SK-N-SH (cell line): ENCODE data around the gene RUFY2. TPM values are rescaled to one million over a fixed set of nuclear protein-coding genes. Genes with fewer than 3 reads are reported as not detected.

ENCODE experiments used
- CTCF ChIA-PET: fragments of 300-600, 350-600 bp; formaldehyde crosslinking; extraction: SDS; loops from one replicate; lab custom pipeline; 2021; lab: Yijun Ruan, JAX
- POLR2A ChIA-PET: fragments of 350-600 bp; sonication (Branson Sonifier 250); formaldehyde crosslinking; extraction: SDS; loops from one replicate; lab custom pipeline; 2020; ENCODE audit warnings: antibody characterized with exemption, inconsistent platforms; lab: Yijun Ruan, JAX
- DNase-seq: peaks from one replicate; pipeline ENCODE4 v3.0.0; 2012
- H2AFZ ChIP-seq: fragments of 200-600 bp; sonication (generic); 2 replicates; pipeline ENCODE4 v1.8.1; 2016; ENCODE audit warnings: antibody characterized with exemption, mild to moderate bottlenecking, low read depth
- H3F3A ChIP-seq: fragments of 200-600 bp; sonication (generic); replicated peaks from 2 replicates; pipeline ENCODE3; 2016; ENCODE audit warnings: antibody characterized with exemption, mild to moderate bottlenecking; ENCODE audit not compliant: insufficient read depth
- H3K27ac ChIP-seq, 2 experiments: fragments of 200-500 bp in 1 of 2; fragments of 200-600 bp in 1 of 2; sonication (Bioruptor generic) in 1 of 2; sonication (generic), shearing (Covaris generic) in 1 of 2; 2 replicates each; pipeline versions ENCODE4 v1.5.1 to v1.6.1; 2014 to 2016; ENCODE audit warnings: low read depth in 2 of 2, inconsistent platforms in 1 of 2, low read length in 1 of 2, mild to moderate bottlenecking in 1 of 2, mixed read lengths in 1 of 2
- H3K27me3 ChIP-seq: fragments of 200-600 bp; sonication (generic), shearing (Covaris generic); 2 replicates; pipeline ENCODE4 v1.6.1; 2016; ENCODE audit warnings: mixed run types; ENCODE audit not compliant: insufficient read depth
- H3K36me3 ChIP-seq, 2 experiments: fragments of 200-500 bp in 1 of 2; fragments of 200-600 bp in 1 of 2; sonication (Bioruptor generic) in 1 of 2; sonication (generic) in 1 of 2; replicated peaks in 1 of 2; 2 replicates each; pipeline versions ENCODE3 to v1.5.1; 2014 to 2016; ENCODE audit warnings: low read length in 1 of 2, mild to moderate bottlenecking in 1 of 2; ENCODE audit not compliant: insufficient read depth in 2 of 2, control insufficient read depth in 1 of 2
- H3K4me1 ChIP-seq, 2 experiments: fragments of 200-500 bp in 1 of 2; fragments of 200-600 bp in 1 of 2; sonication (Bioruptor generic) in 1 of 2; sonication (generic), shearing (Covaris generic) in 1 of 2; 2 replicates each; pipeline versions ENCODE4 v1.5.1 to v1.6.1; 2014 to 2016; ENCODE audit warnings: low read depth in 1 of 2, low read length in 1 of 2, mixed run types in 1 of 2; ENCODE audit not compliant: insufficient read depth in 2 of 2, control insufficient read depth in 1 of 2
- H3K4me2 ChIP-seq: fragments of 200-600 bp; sonication (generic), shearing (Covaris generic); 2 replicates; pipeline ENCODE4 v1.6.1; 2017; ENCODE audit warnings: mixed run types
- H3K4me3 ChIP-seq, 2 experiments: fragments of 200-500 bp in 1 of 2; fragments of 200-600 bp in 1 of 2; sonication (Bioruptor generic) in 1 of 2; sonication (generic), shearing (Covaris generic) in 1 of 2; 2 replicates each; pipeline versions ENCODE4 v1.5.1 to v1.8.1; 2014 to 2016; ENCODE audit warnings: low read depth in 2 of 2, inconsistent platforms in 1 of 2, low read length in 1 of 2, mild to moderate bottlenecking in 1 of 2, mixed read lengths in 1 of 2, moderate library complexity in 1 of 2
- H3K79me2 ChIP-seq: fragments of 200-600 bp; sonication (generic); 2 replicates; pipeline ENCODE4 v1.8.1; 2017; ENCODE audit warnings: mild to moderate bottlenecking; ENCODE audit not compliant: insufficient read depth
- H3K9ac ChIP-seq: fragments of 200-600 bp; sonication (generic); 2 replicates; pipeline ENCODE4 v1.6.1; 2017; ENCODE audit warnings: mixed run types
- H3K9me2 ChIP-seq: fragments of 200-600 bp; sonication (generic); 2 replicates; pipeline ENCODE4 v1.6.1; 2017; ENCODE audit warnings: mixed run types
- H3K9me3 ChIP-seq: fragments of 200-600 bp; sonication (generic); 2 replicates; pipeline ENCODE4 v1.6.1; 2017; ENCODE audit warnings: mixed run types, mild to moderate bottlenecking, moderate library complexity
- H4K20me1 ChIP-seq: fragments of 200-600 bp; sonication (generic); 2 replicates; pipeline ENCODE4 v1.6.1; 2017; ENCODE audit warnings: mild to moderate bottlenecking, mixed run types; ENCODE audit not compliant: insufficient read depth
- CHD2 ChIP-seq: fragments of 150-350 bp; IDR thresholded peaks from 2 replicates; pipeline ENCODE4 v1.6.1; 2018; ENCODE audit warnings: low read length; ENCODE audit not compliant: partially characterized antibody
- CTCF ChIP-seq: fragments of 200-600 bp; sonication (generic); IDR thresholded peaks from 2 replicates; pipeline ENCODE4 v1.6.1; 2017; ENCODE audit warnings: antibody characterized with exemption, mild to moderate bottlenecking, moderate library complexity
- ELF1 ChIP-seq: IDR thresholded peaks from 2 replicates; pipeline ENCODE4 v1.4.0; 2012
- EP300 ChIP-seq, 2 experiments: IDR thresholded peaks; 2 replicates each; pipeline versions ENCODE4 v1.4.0 to v1.6.1; 2012; ENCODE audit warnings: borderline replicate concordance in 1 of 2, low read depth in 1 of 2, low read length in 1 of 2
- EZH2phosphoT487 ChIP-seq: fragments of 200-600 bp; sonication (generic); IDR thresholded peaks from 2 replicates; pipeline ENCODE4 v1.6.1; 2017; ENCODE audit warnings: low read depth, mixed run types, mild to moderate bottlenecking, antibody characterized with exemption, moderate library complexity, borderline replicate concordance
- FOXJ3 ChIP-seq: sonication (generic); formaldehyde crosslinking; IDR thresholded peaks from 2 replicates; pipeline ENCODE4 v1.5.1; 2020; ENCODE audit warnings: mild to moderate bottlenecking, missing genetic modification reagents
- GABPA ChIP-seq: IDR thresholded peaks from 2 replicates; pipeline ENCODE4 v1.4.0; 2012; ENCODE audit warnings: low read depth, mild to moderate bottlenecking
- GATA2 ChIP-seq: sonication (generic); formaldehyde crosslinking; IDR thresholded peaks from 2 replicates; pipeline ENCODE4 v1.5.0; 2020; ENCODE audit warnings: mild to moderate bottlenecking, missing genetic modification reagents
- IRF3 ChIP-seq: fragments of 150-350 bp; IDR thresholded peaks from 2 replicates; pipeline ENCODE4 v1.6.1; 2016; ENCODE audit warnings: mild to moderate bottlenecking, low read depth, low read length
- MAX ChIP-seq: IDR thresholded peaks from 2 replicates; pipeline ENCODE4 v1.4.0; 2012; ENCODE audit warnings: low read depth
- MEF2A ChIP-seq: IDR thresholded peaks from 2 replicates; pipeline ENCODE4 v1.4.0; 2012; ENCODE audit warnings: low read depth, borderline replicate concordance
- NFIC ChIP-seq: IDR thresholded peaks from 2 replicates; pipeline ENCODE4 v1.4.0; 2012; ENCODE audit warnings: borderline replicate concordance
- RAD21 ChIP-seq: IDR thresholded peaks from 2 replicates; pipeline ENCODE4 v1.6.1; 2012; ENCODE audit warnings: mild to moderate bottlenecking, low read length
- REST ChIP-seq: IDR thresholded peaks from 2 replicates; pipeline ENCODE4 v1.6.1; 2012; ENCODE audit warnings: mild to moderate bottlenecking, low read depth, low read length, moderate library complexity
- TAF1 ChIP-seq: IDR thresholded peaks from 2 replicates; pipeline ENCODE4 v1.6.1; 2012; ENCODE audit warnings: low read depth, mild to moderate bottlenecking, low read length, moderate library complexity, borderline replicate concordance
- TEAD4 ChIP-seq: IDR thresholded peaks from 2 replicates; pipeline ENCODE4 v1.4.0; 2012; ENCODE audit warnings: mild to moderate bottlenecking, borderline replicate concordance; ENCODE audit not compliant: insufficient read depth
- USF1 ChIP-seq: IDR thresholded peaks from 2 replicates; pipeline ENCODE4 v1.4.0; 2012; ENCODE audit warnings: low read depth, borderline replicate concordance
- YY1 ChIP-seq: IDR thresholded peaks from 2 replicates; pipeline ENCODE4 v1.4.0; 2012; ENCODE audit warnings: low read depth, mild to moderate bottlenecking
- ZBTB33 ChIP-seq: IDR thresholded peaks from 2 replicates; pipeline ENCODE4 v1.4.0; 2012; ENCODE audit warnings: low read depth, borderline replicate concordance
- WGBS: methylation state at CpG from one replicate; pipeline ENCODE4 v1.1.6; 2017; ENCODE audit warnings: low lambda C conversion rate; 5-methylcytosine and 5-hydroxymethylcytosine counted together
- polyA plus RNA-seq, 3 experiments: library from polyadenylated mRNA; depleted of rRNA; stranded (reverse); fragments of >200 nt; gene quantifications; 2 replicates each; pipeline ENCODE4 v1.2.3, GENCODE V29; 2012

RUFY2 gene
- polyA plus RNA-seq, 1 of the 3 experiments (the other 2 are of a cell fraction), result 6.2 TPM

- H3K36me3 ChIP-seq, result peaks cover 3 to 22% of the 10 kb centered on the region in 2 experiments
- H3K79me2 ChIP-seq, result 0 out of 2 replicates have a peak, but pooled peaks cover 2% of the 10 kb centered on the region
- H3K4me3 ChIP-seq, result no peak overlapping the region
- H4K20me1 ChIP-seq, result no peaks in the 10 kb centered on the region
- H3K4me2 ChIP-seq, result no peak overlapping the region
- TF ChIP-seq EP300 (IDR thresholded peaks at IDR 0.05; ENCODE audit: borderline replicate concordance in 1 of 2, low read depth in 1 of 2, low read length in 1 of 2) (no peak), MEF2A (no peak), ELF1 (no peak), ZBTB33 (no peak), CHD2 (no peak), NFIC (no peak), FOXJ3 (no peak)
- TF ChIP-seq, all 33 proteins: peak for 0
- no peaks in the 10 kb centered on the region for H3K9me3 ChIP-seq
- POLR2A ChIA-PET, result no interaction called here
- no peaks in the 10 kb centered on the region for H3K27me3 ChIP-seq
- CTCF ChIA-PET, result interaction anchor here (1.3 kb wide), 1 partner anchor 29 kb away, joined by 4 read pairs; the partner anchor contains the start of gene RUFY2
- no peak overlapping the region for H3K9ac ChIP-seq
- H3K9me2 ChIP-seq, result no peaks in the 10 kb centered on the region
- no peak overlapping the region for H2AFZ ChIP-seq
- H3K27ac ChIP-seq, result no peak overlapping the region
- peaks cover 6% of the 10 kb centered on the region for H3F3A ChIP-seq
- no peak for DNase-seq
- no peaks in the 10 kb centered on the region for H3K4me1 ChIP-seq
Observed at GRCh38 chr10:68435803-68436202, 28.7 kb upstream of the RUFY2 start.

GRCh38 chr10:68434657-68435056, 27.6 kb upstream of the RUFY2 start:
- Histone ChIP-seq H3K36me3 (peaks cover 3 to 32% of the 10 kb centered on the region in 2 experiments), H3K27me3 (no peaks in the 10 kb centered on the region), H3F3A (peaks cover 6% of the 10 kb centered on the region), H3K9ac (no peak overlapping the region), H3K27ac (no peak overlapping the region), H3K4me1 (no peaks in the 10 kb centered on the region), H3K9me3 (no peaks in the 10 kb centered on the region), H3K79me2 (no peaks in the 10 kb centered on the region), H3K4me2 (no peak overlapping the region), H2AFZ (no peak overlapping the region), H3K9me2 (no peaks in the 10 kb centered on the region), H3K4me3 (no peak overlapping the region), H4K20me1 (no peaks in the 10 kb centered on the region)
- ChIA-PET POLR2A (no interaction called here), CTCF (no interaction called here)
- DNase-seq, result no peak
- 95% methylated on average over 4 of the region's 4 CpGs for WGBS
- TF ChIP-seq TEAD4 (no peak), GABPA (no peak), CTCF (no peak), EZH2phosphoT487 (no peak), REST (no peak), TAF1 (no peak), USF1 (no peak), MAX (no peak), RAD21 (no peak), GATA2 (CRISPR knock-in tag) (no peak), YY1 (no peak), IRF3 (no peak), MEF2A (no peak)
